HUES48 (cell line): Measurements from ENCODE around the gene NAXE.
"Not testable (repeated sequence)": the region's sequence is repeated elsewhere in the genome, so short reads cannot be mapped to it uniquely, and the experiment has no call there.

Experiments
- H3K27ac ChIP-seq: one replicate; pipeline ENCODE4 v1.7.0; 2013; ENCODE audit warnings: low read depth, low read length, inconsistent platforms
- H3K27me3 ChIP-seq: 2 replicates; pipeline ENCODE4 v1.6.1; 2013; ENCODE audit warnings: mild to moderate bottlenecking, low read length; ENCODE audit not compliant: control insufficient read depth, insufficient read depth
- H3K36me3 ChIP-seq: 2 replicates; pipeline ENCODE4 v1.6.1; 2013; ENCODE audit warnings: low read length; ENCODE audit not compliant: control insufficient read depth, insufficient read depth
- H3K4me1 ChIP-seq: 2 replicates; pipeline ENCODE4 v1.6.1; 2013; ENCODE audit warnings: mild to moderate bottlenecking, low read length; ENCODE audit not compliant: control insufficient read depth, insufficient read depth
- H3K4me3 ChIP-seq: 2 replicates; pipeline ENCODE4 v1.5.1; 2013; ENCODE audit warnings: mild to moderate bottlenecking, low read depth, low read length
- H3K9ac ChIP-seq: 2 replicates; pipeline ENCODE4 v1.6.1; 2013; ENCODE audit warnings: mild to moderate bottlenecking, low read depth, low read length, moderate library complexity
- H3K9me3 ChIP-seq: 2 replicates; pipeline ENCODE4 v1.6.1; 2013; ENCODE audit warnings: low read length; ENCODE audit not compliant: control insufficient read depth, insufficient read depth

NAXE gene

DNA sequence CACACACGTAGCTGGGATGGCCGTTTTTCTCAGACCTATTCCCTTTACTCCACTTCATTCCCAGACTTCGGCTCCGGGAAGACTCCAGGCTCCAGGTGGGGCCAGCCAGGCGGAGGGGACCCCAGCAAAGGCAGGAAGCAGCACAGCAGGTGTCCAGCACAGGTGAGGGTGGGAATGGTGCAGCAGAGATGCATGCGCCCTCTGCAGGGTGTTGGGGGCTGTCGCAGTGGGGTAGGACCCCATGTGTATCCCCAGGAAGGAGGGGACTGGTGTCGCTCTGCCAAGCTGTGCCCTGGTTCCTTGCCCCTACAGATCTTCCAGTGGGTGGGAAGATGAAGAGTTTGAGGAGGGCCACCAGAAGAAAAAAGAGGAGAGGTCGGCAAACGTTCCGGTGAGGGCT, 6.8 kb upstream of the NAXE start:
- Histone ChIP-seq H3K27ac (no peak overlapping the region), H3K9ac (no peak overlapping the region), H3K9me3 (no peaks in the 10 kb centered on the region), H3K4me1 (peaks cover 10% of the 10 kb centered on the region), H3K27me3 (no peaks in the 10 kb centered on the region), H3K36me3 (no peaks in the 10 kb centered on the region), H3K4me3 (0 out of 2 replicates have a peak overlapping the region, but pooled peaks have one; percentile 14)

DNA sequence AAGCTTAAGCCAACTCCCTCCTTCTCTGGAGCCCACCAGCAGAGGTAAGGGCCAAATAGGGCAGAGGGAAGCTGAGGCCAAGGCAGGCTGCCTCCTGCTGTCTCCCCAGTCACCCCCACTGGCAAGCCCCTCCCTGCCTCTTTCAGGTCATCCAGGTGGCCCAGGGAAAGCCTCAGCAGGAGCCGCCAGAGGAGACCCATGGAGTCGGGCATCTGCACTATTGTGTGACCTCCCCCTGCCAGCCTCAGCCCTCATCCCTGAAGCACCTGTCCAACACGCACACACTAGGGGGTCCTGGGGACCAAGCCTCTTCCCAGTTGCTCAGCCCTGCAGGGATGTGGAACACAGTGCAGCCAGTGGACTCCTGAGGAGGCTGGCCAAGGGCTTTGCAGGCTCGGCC, 5.3 kb upstream of the NAXE start:
- H3K9me3 ChIP-seq = no peaks in the 10 kb centered on the region
- H3K4me1 ChIP-seq = peaks cover 17% of the 10 kb centered on the region
- no peak overlapping the region for H3K9ac ChIP-seq
- no peak overlapping the region for H3K27ac ChIP-seq
- no peaks in the 10 kb centered on the region for H3K36me3 ChIP-seq
- H3K27me3 ChIP-seq = no peaks in the 10 kb centered on the region
- H3K4me3 ChIP-seq = no peak overlapping the region

DNA sequence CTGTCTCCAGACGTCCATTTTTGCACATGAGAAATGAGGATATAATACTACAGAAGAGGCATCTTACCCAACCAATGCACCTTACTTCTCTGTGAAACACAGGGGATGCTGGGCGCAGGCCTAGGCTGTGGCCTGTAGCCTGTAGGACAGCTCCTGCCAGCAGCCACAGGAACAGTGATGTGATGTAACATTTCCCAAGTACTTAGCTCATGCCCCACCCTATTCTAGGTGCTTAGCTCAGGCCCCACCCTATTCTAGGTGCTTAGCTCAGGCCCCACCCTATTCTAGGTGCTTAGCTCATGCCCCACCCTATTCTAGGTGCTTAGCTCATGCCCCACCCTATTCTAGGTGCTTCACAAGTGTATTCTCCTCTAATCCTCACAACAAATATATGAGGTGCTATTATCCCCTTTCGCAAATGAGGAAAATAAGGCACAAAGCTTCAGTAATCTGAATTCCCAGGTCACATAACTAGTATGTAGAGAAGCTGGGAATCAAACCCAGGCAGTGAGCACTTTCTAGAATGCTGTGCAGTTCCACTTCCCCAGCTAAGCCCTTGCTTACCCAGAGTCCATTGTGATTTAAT, 4.6 kb upstream of the NAXE start:
- H3K4me3 ChIP-seq = no peak overlapping the region
- H3K4me1 ChIP-seq = peaks cover 17% of the 10 kb centered on the region
- no peaks in the 10 kb centered on the region for H3K36me3 ChIP-seq
- H3K9me3 ChIP-seq = no peaks in the 10 kb centered on the region
- no peak overlapping the region for H3K27ac ChIP-seq
- no peaks in the 10 kb centered on the region for H3K27me3 ChIP-seq
- H3K9ac ChIP-seq = no peak overlapping the region

DNA sequence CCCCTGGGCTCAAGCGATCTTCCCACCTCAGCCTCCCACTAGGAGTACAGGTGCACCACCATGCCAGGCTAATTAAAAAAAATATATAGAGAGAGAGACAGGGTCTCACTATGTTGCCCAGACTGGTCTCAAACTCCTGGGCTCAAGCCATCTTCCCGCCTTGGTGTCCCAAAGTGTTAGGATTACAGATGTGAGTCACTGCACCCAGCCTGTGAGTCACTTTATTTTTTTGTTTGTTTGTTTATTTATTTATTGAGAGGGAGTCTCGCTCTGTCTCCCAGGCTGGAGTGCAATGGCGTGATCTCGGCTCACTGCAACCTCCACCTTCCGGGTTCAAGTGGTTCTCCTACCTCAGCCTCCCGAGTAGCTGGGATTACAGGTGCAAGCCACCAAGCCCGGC, 3.6 kb upstream of the NAXE start:
- not testable (repeated sequence) for H3K27me3 ChIP-seq, H3K9me3 ChIP-seq, H3K9ac ChIP-seq, H3K36me3 ChIP-seq, H3K4me3 ChIP-seq, H3K27ac ChIP-seq
- peaks cover 17% of the 10 kb centered on the region for H3K4me1 ChIP-seq

DNA sequence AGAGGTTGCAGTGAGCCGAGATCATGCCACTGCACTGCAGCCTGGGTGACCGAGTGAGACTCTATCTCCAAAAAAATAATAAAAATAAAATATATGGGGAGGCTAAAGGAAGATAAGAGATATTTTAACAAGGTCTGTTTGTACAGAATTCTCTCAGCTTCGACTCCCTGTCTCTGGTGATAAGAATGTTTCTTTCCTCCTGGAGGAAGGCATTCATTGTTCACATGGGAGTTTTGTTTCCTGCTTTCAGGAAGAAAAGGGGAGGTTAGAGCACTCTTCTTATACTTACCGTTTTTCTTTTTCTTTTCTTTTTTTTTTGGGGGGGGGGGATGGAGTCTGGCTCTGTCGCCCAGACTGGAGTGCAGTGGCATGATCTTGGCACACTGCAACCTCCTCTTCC, 2.0 kb upstream of the NAXE start:
- no peak overlapping the region for H3K27ac ChIP-seq
- H3K4me3 ChIP-seq = no peak overlapping the region
- H3K36me3 ChIP-seq = peaks cover 21% of the 10 kb centered on the region
- H3K27me3 ChIP-seq = no peaks in the 10 kb centered on the region
- no peak overlapping the region for H3K9ac ChIP-seq
- peaks cover 13% of the 10 kb centered on the region for H3K4me1 ChIP-seq
- no peaks in the 10 kb centered on the region for H3K9me3 ChIP-seq

DNA sequence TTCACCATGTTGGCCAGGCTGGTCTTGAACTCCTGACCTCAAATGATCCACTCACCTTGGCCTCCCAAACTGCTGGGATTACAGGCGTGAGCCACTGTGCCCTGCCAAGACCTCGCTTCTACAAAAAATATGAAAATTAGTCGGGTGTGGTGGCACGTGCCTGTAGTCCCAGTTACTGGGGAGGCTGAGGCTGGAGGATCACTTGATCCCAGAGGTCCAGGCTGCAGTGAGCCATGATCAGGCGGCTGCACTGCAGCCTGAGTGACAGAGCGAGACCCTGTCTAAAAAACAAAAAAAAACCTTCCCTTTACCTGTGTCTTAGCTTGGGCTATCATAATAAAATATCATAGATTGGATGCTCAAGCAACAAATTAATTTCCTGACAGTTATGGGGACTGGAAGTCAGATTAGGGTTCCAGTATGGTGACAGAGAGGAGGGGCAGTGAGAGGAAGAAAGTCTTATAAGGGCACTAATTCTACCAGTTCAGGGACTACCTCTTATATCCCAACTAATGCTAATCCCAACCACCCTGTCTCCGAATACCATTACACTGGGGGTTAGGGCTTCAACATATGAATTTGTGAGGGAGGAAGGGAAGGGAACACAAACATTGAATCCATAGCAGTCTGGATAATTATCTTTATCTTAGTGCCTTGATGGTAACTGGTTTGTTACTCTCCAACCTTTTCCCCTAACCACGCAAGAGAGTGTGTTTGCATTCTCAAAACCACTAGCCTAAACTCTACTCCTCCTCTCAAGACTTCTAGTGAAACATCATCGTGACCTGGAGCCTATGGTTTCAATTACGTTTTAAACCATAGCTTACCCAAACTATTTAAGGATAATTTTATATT, 1.0 kb upstream of the NAXE start:
- no peaks in the 10 kb centered on the region for H3K9me3 ChIP-seq
- no peaks in the 10 kb centered on the region for H3K27me3 ChIP-seq
- H3K27ac ChIP-seq = peak overlapping the region; percentile 36
- peak overlapping the region; percentile 94 for H3K4me3 ChIP-seq
- no peak overlapping the region for H3K9ac ChIP-seq
- H3K4me1 ChIP-seq = peaks cover 7% of the 10 kb centered on the region; the same call in 1 of the 2 replicates
- peaks cover 32% of the 10 kb centered on the region for H3K36me3 ChIP-seq

DNA sequence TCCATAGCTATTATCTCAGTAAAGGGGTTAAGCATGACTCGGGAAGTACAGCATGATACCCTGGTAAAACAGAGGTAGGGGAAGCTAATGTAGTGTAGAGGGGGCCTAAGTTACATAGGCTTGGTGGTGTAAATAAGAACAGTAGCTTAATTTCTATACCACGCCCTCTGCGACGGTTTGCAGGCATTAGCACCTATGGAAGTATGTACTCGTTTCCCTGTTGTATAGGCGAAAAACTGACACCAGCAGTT, 470 bp upstream of the NAXE start:
- peak overlapping the region; percentile 36 for H3K27ac ChIP-seq
- H3K4me1 ChIP-seq = peaks cover 7% of the 10 kb centered on the region; the same call in 1 of the 2 replicates
- H3K9ac ChIP-seq = peak overlapping the region; percentile 10; the same call in 1 of the 2 replicates
- peak overlapping the region; percentile 94 for H3K4me3 ChIP-seq
- peaks cover 37% of the 10 kb centered on the region for H3K36me3 ChIP-seq
- no peaks in the 10 kb centered on the region for H3K27me3 ChIP-seq
- H3K9me3 ChIP-seq = no peaks in the 10 kb centered on the region

DNA sequence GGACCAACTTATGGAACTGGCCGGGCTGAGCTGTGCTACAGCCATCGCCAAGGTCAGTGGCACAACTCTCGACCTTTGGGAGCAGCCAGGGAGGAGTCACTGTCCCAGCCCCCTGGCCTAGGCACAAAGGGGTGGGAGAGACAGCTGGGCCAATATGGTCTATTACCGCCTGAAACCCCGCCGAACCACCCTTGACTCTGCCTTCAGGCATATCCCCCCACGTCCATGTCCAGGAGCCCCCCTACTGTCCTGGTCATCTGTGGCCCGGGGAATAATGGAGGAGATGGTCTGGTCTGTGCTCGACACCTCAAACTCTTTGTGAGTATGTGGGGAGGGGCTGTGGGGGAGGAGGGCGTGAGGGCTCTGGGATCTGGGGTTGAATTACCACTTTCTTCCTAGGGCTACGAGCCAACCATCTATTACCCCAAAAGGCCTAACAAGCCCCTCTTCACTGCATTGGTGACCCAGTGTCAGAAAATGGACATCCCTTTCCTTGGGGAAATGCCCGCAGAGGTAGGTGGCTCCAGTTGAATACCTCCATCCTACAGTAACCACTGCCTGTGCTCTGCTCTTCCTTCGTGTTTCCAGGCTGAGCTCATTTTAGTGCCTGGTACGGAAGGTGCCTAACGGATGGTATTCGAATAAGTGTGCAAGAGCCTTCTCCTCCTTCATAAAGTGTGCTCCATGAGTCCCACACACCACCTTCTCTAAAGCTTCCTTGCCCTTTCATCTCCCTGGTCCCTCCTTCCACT, 758 bp downstream of the NAXE start:
- H3K27ac ChIP-seq = peak overlapping the region; percentile 73
- H3K4me3 ChIP-seq = peak overlapping the region; percentile 94
- no peaks in the 10 kb centered on the region for H3K9me3 ChIP-seq
- H3K27me3 ChIP-seq = no peaks in the 10 kb centered on the region
- peaks cover 49% of the 10 kb centered on the region for H3K36me3 ChIP-seq
- H3K4me1 ChIP-seq = peaks cover 7% of the 10 kb centered on the region; the same call in 1 of the 2 replicates
- peak overlapping the region; percentile 63 for H3K9ac ChIP-seq

DNA sequence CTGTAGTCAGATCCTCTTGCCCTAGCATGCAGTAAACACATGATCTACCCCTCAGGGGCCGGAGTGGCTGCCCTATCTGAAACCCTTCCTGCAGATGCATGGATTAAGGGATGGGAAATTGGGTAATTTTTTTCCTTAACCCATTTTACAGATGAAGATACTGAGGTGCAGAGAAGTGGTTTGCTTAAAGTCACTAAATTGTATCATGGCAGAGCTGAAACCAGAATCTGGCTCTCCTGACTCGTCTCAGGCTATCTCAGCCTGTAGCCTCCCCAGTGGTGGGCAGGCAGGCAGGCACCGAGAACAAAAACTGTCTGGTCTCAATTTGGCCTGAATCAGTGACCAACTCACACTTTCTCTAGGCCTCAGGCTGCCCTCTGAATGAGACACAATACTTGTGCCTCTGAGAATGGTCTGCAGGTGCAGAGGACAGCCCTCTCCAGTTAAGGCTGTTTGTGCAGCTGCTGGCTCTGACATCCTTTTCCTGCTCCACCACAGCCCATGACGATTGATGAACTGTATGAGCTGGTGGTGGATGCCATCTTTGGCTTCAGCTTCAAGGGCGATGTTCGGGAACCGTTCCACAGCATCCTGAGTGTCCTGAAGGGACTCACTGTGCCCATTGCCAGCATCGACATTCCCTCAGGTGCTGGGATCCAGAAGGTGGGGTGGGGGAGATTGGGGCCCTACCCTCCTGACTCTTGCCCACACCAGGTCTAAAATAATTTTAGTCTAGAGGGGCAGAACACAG, 1.5 kb downstream of the NAXE start:
- H3K36me3 ChIP-seq = peaks cover 57% of the 10 kb centered on the region
- H3K4me3 ChIP-seq = peak overlapping the region; percentile 94
- no peak overlapping the region for H3K9ac ChIP-seq
- peaks cover 7% of the 10 kb centered on the region; the same call in 1 of the 2 replicates for H3K4me1 ChIP-seq
- H3K27me3 ChIP-seq = no peaks in the 10 kb centered on the region
- no peaks in the 10 kb centered on the region for H3K9me3 ChIP-seq
- no peak overlapping the region for H3K27ac ChIP-seq

DNA sequence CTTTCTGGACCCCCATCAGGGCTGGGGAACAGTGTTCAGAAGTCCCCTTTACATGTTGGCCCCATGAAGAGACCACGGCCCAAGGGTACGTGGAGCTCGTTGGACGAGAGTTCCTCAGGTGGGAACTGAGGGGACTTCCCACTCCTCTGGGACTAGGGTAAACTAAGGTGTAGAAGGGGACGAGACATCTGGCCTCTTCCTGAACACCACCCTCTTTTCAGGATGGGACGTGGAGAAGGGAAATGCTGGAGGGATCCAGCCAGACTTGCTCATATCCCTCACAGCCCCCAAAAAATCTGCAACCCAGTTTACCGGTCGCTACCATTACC, 2.0 kb downstream of the NAXE start:
- Histone ChIP-seq H3K27ac (no peak overlapping the region), H3K4me3 (no peak overlapping the region), H3K27me3 (no peaks in the 10 kb centered on the region), H3K36me3 (peaks cover 62% of the 10 kb centered on the region), H3K4me1 (peaks cover 7% of the 10 kb centered on the region; the same call in 1 of the 2 replicates), H3K9me3 (no peaks in the 10 kb centered on the region), H3K9ac (no peak overlapping the region)
